ENCODE data around the gene CARD14.
A peak's percentile ranks its signal among the peaks of the same experiment; 100 is the strongest.

CARD14 gene

DNA sequence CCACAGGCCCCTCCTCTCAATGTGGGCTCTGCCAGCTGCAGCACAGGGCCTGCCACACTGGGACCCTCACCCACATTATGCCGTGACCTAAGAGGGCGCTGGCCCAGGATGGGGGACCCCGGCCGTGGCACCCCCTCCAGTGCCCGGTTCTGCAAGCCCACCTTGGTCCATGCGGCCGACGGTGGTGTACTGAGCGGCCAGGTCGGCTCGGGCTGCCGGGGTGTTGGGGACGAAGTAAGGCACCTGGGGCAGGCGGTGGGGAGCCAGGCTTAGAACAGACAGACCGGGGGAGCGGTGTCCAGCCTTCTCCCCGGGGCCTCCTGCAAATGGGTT lies 43.8 kb downstream of the CARD14 start:
- no peak for DNase-seq

- no peak for DNase-seq
Observed at GRCh38 chr17:80214012-80214877, 44.4 kb downstream of the CARD14 start.

DNA sequence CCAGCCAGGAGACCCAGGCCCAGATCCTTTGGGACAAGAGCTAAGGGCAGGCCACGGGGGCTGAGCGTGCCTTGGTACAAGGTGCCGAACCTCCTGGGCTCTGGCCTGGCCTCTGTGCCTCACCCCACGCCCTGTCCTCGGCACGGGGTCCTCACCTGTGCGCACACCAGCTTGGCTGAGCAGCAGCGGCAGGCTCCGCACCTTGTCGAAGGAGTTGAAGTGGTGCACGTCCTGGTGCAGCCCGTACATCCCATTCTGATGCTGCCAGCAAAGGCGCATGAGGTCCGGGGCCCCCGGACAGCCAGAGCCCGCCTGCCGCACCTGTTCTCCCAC lies 45.0 kb downstream of the CARD14 start:
- DNase-seq, result no peak

GRCh38 chr17:80216473-80217456 lies 46.9 kb downstream of the CARD14 start:
- DNase-seq, result no peak

DNA sequence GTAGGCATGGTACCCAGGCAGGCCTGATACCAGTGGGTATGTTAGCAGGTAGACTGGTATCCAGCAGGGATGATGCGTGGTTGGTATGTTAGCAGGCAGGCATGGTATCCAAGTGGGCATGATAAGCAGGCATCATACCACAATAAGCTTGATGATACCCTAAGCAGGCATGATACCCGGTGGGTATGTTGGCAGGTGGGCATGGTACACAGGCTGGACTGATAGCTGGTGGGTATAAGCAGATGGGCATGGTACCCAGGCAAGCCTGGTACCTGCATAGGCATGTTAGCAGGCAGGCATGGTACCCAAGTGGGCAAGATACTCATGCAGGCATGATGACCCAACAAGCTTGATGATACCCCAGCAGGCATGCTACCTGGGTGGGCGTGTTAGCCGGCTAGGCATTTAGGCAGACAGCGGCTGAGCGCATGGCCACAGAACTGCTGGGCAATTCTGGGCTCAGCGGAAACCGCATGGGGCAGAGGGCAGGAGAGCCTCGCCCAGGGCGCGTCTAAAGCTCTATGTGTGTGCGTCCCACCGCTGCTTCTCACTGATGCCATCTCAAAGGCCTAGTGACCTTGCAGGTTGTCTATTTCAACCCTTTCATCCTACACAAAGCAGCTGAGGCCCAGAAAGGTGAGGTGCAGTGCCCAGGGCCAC lies 48.0 kb downstream of the CARD14 start:
- DNase-seq, result no peak

DNA sequence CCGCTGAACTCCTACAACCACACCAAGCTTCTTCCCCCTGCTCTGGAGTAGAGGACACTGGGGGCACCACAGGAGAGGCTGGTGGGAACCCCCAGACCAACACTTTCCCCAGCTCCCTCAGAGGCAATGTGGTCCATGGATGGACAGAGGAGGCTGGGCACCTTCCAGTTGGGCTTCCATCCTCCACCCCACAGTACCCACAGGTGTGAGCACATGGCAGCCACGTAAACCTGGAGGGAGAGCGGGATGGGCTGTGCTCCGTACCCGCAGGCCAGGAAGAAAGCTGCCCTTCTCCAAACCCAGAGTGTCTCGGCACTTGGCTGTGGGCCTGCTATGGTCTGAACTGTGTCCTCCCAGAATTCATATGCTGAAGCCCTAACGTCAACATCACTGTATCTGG lies 48.6 kb downstream of the CARD14 start:
- no peak for DNase-seq

- peak; percentile 91 for DNase-seq
Observed at GRCh38 chr17:80219013-80219762, 49.4 kb downstream of the CARD14 start.

- DNase-seq, result no peak
Observed at GRCh38 chr17:80219763-80220053, 49.9 kb downstream of the CARD14 start.

DNA sequence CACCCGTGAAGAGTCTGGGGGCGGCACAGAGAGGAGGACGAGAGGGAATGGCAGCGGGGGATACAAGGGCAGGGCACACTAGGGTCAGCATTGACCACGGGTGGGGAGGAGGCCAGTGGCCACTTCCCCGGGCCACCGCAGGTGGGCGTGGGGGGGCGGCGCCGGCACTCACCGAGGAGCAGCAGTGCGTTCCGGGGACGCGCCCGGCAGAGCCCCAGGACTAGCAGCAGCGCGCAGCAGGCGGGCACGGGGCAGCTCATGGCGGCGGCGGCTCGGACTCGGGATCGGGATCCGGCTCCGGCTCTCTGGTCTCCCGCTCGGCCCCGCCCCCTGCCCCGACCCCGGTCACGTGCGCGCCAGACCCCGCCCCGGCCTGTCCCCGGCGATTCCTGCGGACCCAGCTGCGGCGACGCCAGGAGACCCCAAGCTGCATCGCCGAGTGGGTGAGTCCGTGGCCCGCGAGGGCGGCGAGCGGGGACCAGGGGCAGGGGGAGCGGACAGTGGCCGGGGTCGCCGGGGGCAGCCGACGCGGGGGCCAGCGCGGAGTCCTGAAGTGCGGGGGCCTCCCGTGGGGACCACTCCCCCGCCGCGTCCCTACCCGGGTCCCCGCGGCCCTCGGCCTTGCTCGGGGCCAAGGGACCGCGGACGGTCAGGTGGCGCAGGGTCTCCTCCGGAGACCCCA lies 50.4 kb downstream of the CARD14 start, which contains the start of the genes SGSH and SLC26A11:
Gene SGSH (minus strand): TSS at position 280 of the 682 bp plus-strand sequence. CDS start 20 bp downstream, at position 260.
Gene SLC26A11 (plus strand): TSS at position 374 of the 682 bp plus-strand sequence. CDS start 1,134 bp downstream, outside the sequence.
- peak; percentile 72 for DNase-seq

GRCh38 chr17:80220736-80221215 lies 50.9 kb downstream of the CARD14 start:
- no peak for DNase-seq

DNA sequence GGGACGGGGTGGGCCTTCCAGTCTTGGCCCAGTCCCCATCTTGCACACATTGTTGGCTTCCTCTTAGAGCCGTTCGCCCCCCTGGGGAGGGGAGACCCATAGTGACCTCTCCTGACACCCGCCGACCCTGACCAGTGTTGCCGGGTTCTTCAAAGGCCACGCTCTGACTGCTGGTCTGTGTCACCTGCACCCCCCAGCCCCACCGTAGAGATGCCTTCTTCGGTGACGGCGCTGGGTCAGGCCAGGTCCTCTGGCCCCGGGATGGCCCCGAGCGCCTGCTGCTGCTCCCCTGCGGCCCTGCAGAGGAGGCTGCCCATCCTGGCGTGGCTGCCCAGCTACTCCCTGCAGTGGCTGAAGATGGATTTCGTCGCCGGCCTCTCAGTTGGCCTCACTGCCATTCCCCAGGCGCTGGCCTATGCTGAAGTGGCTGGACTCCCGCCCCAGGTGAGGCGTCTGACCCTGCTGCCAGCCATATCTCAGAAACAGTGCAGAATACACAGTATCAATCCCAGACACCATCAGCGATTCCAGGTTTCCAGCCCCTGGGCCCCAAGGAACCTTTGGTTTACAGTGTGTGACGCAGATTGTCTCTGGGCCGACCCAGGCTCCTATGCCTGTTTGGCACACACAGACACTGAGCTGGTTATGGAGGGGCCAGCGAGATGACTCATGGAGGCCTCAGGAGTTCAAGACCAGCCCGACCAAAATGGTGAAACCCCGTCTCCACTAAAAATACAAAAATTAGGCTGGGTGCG lies 51.7 kb downstream of the CARD14 start:
- no peak for DNase-seq

DNA sequence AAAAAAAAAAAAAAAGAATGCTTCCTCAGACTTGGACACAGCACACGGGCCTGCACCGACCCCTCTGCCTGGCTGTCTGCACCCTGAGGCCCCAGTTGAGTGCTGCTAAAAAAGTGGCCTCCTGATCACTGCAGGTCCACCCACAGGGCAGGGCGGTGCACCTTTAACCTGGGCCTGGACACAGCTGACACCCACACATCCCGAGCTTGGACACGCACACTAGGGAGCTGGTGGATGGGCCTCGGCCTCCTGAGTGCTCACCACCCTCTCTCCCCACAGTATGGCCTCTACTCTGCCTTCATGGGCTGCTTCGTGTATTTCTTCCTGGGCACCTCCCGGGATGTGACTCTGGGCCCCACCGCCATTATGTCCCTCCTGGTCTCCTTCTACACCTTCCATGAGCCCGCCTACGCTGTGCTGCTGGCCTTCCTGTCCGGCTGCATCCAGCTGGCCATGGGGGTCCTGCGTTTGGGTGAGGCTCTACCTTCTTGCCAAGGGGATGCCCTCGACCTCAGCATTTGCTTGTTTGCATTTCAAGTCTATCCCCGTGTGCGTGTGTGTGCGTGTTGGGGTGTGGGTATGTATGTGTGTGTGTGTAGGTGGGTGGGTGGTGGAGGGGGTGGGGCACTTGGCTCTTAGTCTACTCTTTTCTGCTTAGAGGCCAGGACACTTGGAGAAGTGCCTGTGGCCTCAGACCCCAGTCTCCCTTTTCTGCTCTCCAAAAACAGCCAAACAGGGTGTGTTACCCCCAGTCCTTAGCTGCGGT lies 52.7 kb downstream of the CARD14 start:
- DNase-seq, result no peak

DNA sequence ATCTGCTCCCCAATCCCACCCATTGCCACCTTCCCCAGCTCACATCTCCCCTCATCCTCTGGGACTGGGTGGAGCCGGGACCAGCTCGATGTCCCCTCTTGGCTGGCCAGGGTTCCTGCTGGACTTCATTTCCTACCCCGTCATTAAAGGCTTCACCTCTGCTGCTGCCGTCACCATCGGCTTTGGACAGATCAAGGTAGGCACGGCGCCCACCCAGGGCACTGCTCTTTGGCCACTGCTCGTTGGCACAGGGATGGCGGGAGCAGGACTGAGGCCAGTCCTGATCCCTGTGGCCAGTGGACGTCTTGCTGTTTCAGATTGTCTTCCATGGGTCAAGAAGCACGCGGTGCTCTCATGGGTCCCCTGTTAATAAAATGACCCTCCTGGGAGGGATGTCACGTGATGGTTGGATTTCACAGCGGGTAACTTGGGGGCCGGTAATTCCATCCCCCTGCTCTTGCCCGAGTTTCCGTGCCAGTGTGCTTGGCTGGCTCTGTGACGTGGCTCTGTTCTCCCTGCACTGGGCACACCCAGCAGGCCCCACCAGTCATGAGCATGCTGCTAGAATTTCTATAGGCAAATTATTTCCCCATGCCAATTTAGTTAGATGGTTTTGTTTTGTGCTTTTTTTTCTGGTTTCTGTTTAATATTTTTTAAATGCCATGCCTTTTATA lies 53.4 kb downstream of the CARD14 start:
- DNase-seq, result no peak

GRCh38 chr17:80223838-80224497 lies 54.1 kb downstream of the CARD14 start:
- DNase-seq, result no peak

DNA sequence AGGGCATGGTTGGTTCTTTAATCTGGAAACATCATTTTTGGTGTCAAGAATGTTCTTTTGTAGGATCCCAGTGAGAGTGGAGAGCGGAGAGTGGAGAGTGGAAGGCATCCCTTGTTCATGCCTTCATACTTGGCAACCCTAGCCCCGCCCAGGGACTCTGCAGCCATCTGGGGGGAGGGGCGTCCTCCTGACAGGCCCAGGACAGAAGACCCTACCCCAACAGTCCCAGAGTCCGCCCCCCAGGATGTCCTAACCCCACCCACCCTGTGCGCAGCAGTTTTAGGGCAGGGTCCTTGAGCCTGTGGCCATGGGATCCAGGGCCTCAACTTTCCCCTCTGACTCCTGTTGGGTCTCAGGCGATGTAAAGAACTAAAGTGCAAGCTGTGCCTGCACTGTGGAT lies 54.9 kb downstream of the CARD14 start:
- DNase-seq, result no peak

DNA sequence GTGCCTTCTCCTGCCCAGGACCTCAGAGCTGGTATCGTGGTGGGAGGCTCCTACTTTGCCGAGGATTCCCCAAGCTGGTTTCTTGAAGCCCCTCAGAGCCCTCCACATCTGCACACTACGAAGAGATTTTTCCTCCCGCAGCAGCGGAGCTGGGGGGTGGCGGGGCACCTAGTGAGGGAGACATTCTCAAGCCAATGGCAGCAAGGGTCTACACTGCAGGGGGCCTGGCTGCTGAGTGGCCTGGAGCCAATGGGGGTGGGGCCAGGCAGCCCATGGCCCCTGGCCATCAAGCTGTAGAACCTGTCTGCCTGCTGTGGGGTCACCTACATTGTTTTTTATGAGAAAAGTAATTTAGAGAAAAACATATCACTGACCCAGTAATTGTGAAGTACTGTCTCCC lies 55.4 kb downstream of the CARD14 start:
- DNase-seq, result no peak

- DNase-seq, result no peak
Observed at GRCh38 chr17:80227156-80227555, 57.3 kb downstream of the CARD14 start.

DNA sequence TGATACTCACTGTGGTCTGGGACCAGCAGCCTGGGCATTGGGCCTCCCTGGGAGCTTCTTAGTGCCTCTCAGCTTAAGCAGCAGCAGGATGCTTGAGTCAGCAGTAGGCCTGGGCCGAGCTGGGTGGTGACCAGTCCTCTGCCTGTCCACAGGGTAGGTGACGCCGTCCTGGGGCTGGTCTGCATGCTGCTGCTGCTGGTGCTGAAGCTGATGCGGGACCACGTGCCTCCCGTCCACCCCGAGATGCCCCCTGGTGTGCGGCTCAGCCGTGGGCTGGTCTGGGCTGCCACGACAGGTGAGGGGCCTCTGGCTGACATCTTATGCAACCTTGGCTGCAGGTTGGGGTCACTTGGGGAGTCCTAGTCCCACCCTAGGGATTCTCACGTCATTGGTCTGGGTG lies 57.8 kb downstream of the CARD14 start:
- DNase-seq, result no peak

- no peak for DNase-seq
Observed at GRCh38 chr17:80228477-80228876, 58.6 kb downstream of the CARD14 start.
